ENCODE results near the gene LAMTOR2. TPM values are rescaled to one million over a fixed set of nuclear protein-coding genes. Genes with fewer than 3 reads are reported as not detected.

LAMTOR2 gene
- total RNA-seq, 1 donor from 2014 or later: 53.6 TPM

GRCh38 chr1:156099282-156099681 is 44.7 kb downstream of the LAMTOR2 start:
- no peak for DNase-seq (ENCODE audit: low read depth)

GRCh38 chr1:156100205-156100995 is 45.8 kb downstream of the LAMTOR2 start:
- peak; percentile 71 for DNase-seq (ENCODE audit: low read depth)

DNA sequence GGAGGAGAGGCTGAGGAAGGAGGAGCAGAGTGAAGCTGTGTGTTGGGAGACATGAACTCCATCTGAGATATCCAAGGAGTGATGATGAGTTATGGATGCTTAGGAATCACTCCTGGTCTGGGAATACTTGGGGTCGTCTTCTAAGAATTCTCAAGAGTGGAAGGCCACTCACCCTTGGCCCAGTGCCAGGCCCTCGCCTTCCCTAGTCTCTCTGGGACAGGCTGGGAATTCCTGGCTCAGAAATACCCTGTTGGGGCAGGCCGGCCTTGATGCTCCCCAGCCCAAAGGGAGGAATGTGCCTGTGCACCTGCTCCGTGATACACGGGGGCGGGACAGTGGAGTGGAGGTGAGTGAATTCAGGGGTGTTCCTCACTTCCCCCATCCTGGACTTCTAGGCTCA is 47.3 kb downstream of the LAMTOR2 start:
- no peak for DNase-seq (ENCODE audit: low read depth)

- no peak for DNase-seq (ENCODE audit: low read depth)
Observed at GRCh38 chr1:156102633-156103511, 48.3 kb downstream of the LAMTOR2 start.

GRCh38 chr1:156103521-156103947 is 49.0 kb downstream of the LAMTOR2 start:
- DNase-seq (ENCODE audit: low read depth): no peak

- peak; percentile 88 for DNase-seq (ENCODE audit: low read depth)
Observed at GRCh38 chr1:156104065-156104810, 49.7 kb downstream of the LAMTOR2 start.

DNA sequence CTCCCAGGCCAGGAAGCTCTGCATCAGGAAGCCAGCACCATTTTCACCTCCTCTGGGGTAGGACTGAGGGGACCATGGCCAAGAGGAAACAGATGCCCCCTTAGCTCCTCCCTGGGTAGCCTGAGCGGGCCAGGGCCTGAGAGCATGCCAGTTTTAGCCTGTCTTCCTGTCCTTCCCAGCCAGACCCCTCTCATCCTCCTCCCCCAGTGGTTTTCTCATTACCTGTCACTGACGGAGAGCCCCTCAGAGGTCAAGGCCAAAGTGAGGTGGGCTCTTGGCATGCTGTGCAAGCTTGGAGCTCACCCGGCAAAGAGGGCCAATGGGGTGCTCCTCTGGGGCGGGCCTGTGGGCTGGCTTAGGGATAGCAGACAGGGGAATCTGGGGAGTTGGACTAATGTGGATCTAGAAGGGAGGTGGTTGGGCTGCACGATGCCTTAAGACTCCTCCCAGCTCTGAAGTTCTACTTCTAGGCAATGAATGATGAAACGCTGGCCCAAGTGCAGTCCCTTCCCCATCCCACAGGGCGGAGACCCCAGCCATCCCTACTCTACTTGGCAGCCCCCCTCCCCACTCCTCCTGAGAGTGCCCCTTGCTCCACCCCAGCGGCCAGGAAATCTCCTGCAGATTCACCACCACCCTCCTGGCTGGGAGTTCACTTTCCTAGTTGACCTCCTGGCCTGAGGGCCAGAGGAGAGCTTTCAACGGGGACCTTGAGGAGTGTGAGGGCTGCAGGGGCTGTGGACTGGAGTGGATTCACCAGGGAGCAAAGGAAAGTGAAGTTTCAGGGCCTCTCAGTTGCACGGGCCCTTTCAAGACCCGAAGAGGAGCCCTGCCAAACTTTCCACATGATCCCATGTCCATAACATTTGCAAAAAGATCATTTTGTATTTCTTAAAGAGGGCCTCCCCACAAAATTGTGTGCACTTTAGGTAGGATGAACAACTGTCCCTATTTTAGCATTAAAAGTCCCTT is 50.6 kb downstream of the LAMTOR2 start:
- no peak for DNase-seq (ENCODE audit: low read depth)

GRCh38 chr1:156106624-156107488 is 52.3 kb downstream of the LAMTOR2 start:
- DNase-seq (ENCODE audit: low read depth): peak; percentile 64

DNA sequence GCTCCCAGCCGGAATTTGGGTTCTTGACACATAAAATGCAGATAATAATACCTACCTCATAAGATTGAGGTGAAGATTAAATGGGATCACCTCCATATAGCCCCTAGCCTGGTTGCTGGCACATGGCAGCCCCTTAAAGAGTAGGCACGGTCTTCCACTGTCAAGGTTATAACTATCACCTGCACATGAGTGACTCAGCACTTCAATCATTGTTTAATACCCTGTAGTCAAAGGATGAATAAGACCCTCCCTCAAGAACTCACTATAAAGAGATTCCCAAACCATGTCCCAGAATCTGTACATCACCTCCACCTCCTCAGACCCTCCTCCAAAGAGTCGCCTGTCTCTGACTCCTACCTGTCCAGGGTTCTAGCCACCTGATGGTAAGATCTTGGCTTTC is 53.5 kb downstream of the LAMTOR2 start:
- DNase-seq (ENCODE audit: low read depth): no peak

Other genes starting within 250 kb of the LAMTOR2 start
- 17.4 and 46.1 TPM in 2 replicates for gene GON4L, start 197.6 kb upstream of the LAMTOR2 start, total RNA-seq
- 20.3 and 35.1 TPM in 2 replicates for gene SYT11, start 195.2 kb upstream of the LAMTOR2 start, total RNA-seq
- gene RIT1, start 143.4 kb upstream of the LAMTOR2 start, total RNA-seq: 38.4 and 88.2 TPM in 2 replicates
- 16.8 and 39.1 TPM in 2 replicates for gene KHDC4, start 120.4 kb upstream of the LAMTOR2 start, total RNA-seq
- not detected in 2 replicates for gene RXFP4, start 113.1 kb upstream of the LAMTOR2 start, total RNA-seq
- 36.8 and 53.6 TPM in 2 replicates for gene ARHGEF2, start 76.2 kb upstream of the LAMTOR2 start, total RNA-seq
- 366 and 540 TPM in 2 replicates for gene SSR2, start 33.8 kb upstream of the LAMTOR2 start, total RNA-seq
- 16.0 and 25.2 TPM in 2 replicates for gene UBQLN4, start 984 bp upstream of the LAMTOR2 start, total RNA-seq
- 0.50 and 43.9 TPM in 2 replicates for gene RAB25, start 6.4 kb downstream of the LAMTOR2 start, total RNA-seq
- 5.0 and 7.1 TPM in 2 replicates for gene MEX3A, start 27.7 kb downstream of the LAMTOR2 start, total RNA-seq
- 420 and 617 TPM in 2 replicates for gene LMNA, start 59.9 kb downstream of the LAMTOR2 start, total RNA-seq
- gene SEMA4A, start 98.8 kb downstream of the LAMTOR2 start, total RNA-seq: 0.69 and 7.4 TPM in 2 replicates
- gene SLC25A44, start 139.3 kb downstream of the LAMTOR2 start, total RNA-seq: 5.9 and 17.4 TPM in 2 replicates
- 47.1 and 65.8 TPM in 2 replicates for gene PMF1, start 158.2 kb downstream of the LAMTOR2 start, total RNA-seq
- 0.15 TPM in 1 of 2 replicates, not detected in the other for gene BGLAP, start 187.4 kb downstream of the LAMTOR2 start, total RNA-seq
- 0.80 TPM in 1 of 2 replicates, not detected in the other for gene PAQR6, start 193.3 kb downstream of the LAMTOR2 start, total RNA-seq
- gene SMG5, start 228.0 kb downstream of the LAMTOR2 start, total RNA-seq: 58.5 and 92.8 TPM in 2 replicates
- gene TMEM79, start 229.5 kb downstream of the LAMTOR2 start, total RNA-seq: 0.52 and 1.6 TPM in 2 replicates
- gene GLMP, start 240.9 kb downstream of the LAMTOR2 start, total RNA-seq: 23.7 and 37.2 TPM in 2 replicates
- gene VHLL, start 244.5 kb downstream of the LAMTOR2 start, total RNA-seq: not detected in 2 replicates